IMR-90 (cell line): ENCODE measurements around the gene ADAMTS13.

Source experiments
- MXI1 ChIP-seq: IDR thresholded peaks from 2 replicates; pipeline ENCODE4 v1.6.1; 2012; ENCODE audit warnings: low read depth, mild to moderate bottlenecking, low read length, moderate library complexity, borderline replicate concordance
- POLR2A ChIP-seq: IDR thresholded peaks from 2 replicates; pipeline ENCODE4 v1.6.1; 2012; ENCODE audit warnings: mild to moderate bottlenecking, low read depth, low read length
- RCOR1 ChIP-seq: IDR thresholded peaks from 2 replicates; pipeline ENCODE4 v1.6.1; 2012; ENCODE audit warnings: mild to moderate bottlenecking, low read length, improper control_type of control experiment; ENCODE audit not compliant: insufficient replicate concordance
- RFX5 ChIP-seq: IDR thresholded peaks from 2 replicates; pipeline ENCODE4 v1.8.0; 2012; ENCODE audit warnings: low read depth, mild to moderate bottlenecking, low read length, moderate library complexity
- TF ChIP-seq, protein P1 (sequence below): conservative IDR thresholded peaks from 2 replicates; pipeline ENCODE4 v1.5.1; 2012; ENCODE audit warnings: mild to moderate bottlenecking, low read depth, low read length, improper control_type of control experiment
- TF ChIP-seq, protein P2 (sequence below): fragments of 150-350 bp; IDR thresholded peaks from 2 replicates; pipeline ENCODE4 v1.6.1; 2017; ENCODE audit warnings: mild to moderate bottlenecking, antibody characterized with exemption, low read length, low read depth

DNA sequence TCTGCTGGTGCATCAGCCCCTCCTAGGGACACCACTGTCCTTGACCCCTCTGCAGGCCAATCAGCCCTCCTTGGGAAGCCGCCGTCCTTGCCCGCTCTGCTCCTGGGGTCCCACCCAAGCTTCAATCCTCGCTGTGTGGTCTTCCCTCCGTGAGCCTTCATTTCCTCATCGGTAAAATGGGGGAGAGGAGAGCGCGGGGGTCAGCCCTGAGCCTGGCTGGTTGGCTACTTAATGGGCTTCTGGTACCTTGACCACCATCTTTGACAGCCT is 69.4 kb downstream of the ADAMTS13 start:
- TF ChIP-seq, protein P1, sequence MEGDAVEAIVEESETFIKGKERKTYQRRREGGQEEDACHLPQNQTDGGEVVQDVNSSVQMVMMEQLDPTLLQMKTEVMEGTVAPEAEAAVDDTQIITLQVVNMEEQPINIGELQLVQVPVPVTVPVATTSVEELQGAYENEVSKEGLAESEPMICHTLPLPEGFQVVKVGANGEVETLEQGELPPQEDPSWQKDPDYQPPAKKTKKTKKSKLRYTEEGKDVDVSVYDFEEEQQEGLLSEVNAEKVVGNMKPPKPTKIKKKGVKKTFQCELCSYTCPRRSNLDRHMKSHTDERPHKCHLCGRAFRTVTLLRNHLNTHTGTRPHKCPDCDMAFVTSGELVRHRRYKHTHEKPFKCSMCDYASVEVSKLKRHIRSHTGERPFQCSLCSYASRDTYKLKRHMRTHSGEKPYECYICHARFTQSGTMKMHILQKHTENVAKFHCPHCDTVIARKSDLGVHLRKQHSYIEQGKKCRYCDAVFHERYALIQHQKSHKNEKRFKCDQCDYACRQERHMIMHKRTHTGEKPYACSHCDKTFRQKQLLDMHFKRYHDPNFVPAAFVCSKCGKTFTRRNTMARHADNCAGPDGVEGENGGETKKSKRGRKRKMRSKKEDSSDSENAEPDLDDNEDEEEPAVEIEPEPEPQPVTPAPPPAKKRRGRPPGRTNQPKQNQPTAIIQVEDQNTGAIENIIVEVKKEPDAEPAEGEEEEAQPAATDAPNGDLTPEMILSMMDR: no peak
- no peak for TF ChIP-seq RCOR1
- no peak for TF ChIP-seq MXI1
- TF ChIP-seq POLR2A: no peak
- TF ChIP-seq, protein P2, sequence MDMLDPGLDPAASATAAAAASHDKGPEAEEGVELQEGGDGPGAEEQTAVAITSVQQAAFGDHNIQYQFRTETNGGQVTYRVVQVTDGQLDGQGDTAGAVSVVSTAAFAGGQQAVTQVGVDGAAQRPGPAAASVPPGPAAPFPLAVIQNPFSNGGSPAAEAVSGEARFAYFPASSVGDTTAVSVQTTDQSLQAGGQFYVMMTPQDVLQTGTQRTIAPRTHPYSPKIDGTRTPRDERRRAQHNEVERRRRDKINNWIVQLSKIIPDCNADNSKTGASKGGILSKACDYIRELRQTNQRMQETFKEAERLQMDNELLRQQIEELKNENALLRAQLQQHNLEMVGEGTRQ: no peak
- TF ChIP-seq RFX5: no peak
